H9 (cell line): ENCODE data around the gene EXOC2. TPM values are rescaled to one million over a fixed set of nuclear protein-coding genes. Genes with fewer than 3 reads are reported as not detected.
A peak's percentile ranks its signal among the peaks of the same experiment; 100 is the strongest.

ENCODE experiments used
- DNase-seq: peaks from one replicate; pipeline ENCODE4 v3.0.0-alpha.2; 2017
- H2AFZ ChIP-seq: one replicate; pipeline ENCODE4 v1.6.1; 2013; ENCODE audit warnings: mild to moderate bottlenecking, low read length, control low read depth, moderate library complexity
- H2AK5ac ChIP-seq: 2 replicates; pipeline ENCODE4 v1.6.1; 2013; ENCODE audit warnings: low read length, control low read depth, mixed read lengths; ENCODE audit not compliant: insufficient read length
- H2BK120ac ChIP-seq: one replicate; pipeline ENCODE4 v1.6.1; 2013; ENCODE audit warnings: low read depth, mild to moderate bottlenecking, low read length, control low read depth, inconsistent platforms; ENCODE audit not compliant: poor library complexity, severe bottlenecking
- H2BK12ac ChIP-seq: 2 replicates; pipeline ENCODE4 v1.6.1; 2013; ENCODE audit warnings: low read length, control low read depth, mixed read lengths, low read depth; ENCODE audit not compliant: insufficient read length
- H2BK15ac ChIP-seq: 2 replicates; pipeline ENCODE4 v1.6.1; 2013; ENCODE audit warnings: low read depth, low read length, control low read depth
- H2BK20ac ChIP-seq: one replicate; pipeline ENCODE4 v1.6.1; 2013; ENCODE audit warnings: low read depth, mild to moderate bottlenecking, low read length, control low read depth, inconsistent platforms; ENCODE audit not compliant: poor library complexity, severe bottlenecking
- H2BK5ac ChIP-seq: 2 replicates; pipeline ENCODE4 v1.6.1; 2013; ENCODE audit warnings: low read length, control low read depth, mixed read lengths; ENCODE audit not compliant: insufficient read length
- H3K14ac ChIP-seq: 2 replicates; pipeline ENCODE4 v1.6.1; 2013; ENCODE audit warnings: low read length, control low read depth; ENCODE audit not compliant: insufficient read depth
- H3K18ac ChIP-seq: 2 replicates; pipeline ENCODE4 v1.6.1; 2013; ENCODE audit warnings: low read depth, mild to moderate bottlenecking, mixed read lengths, low read length, control low read depth; ENCODE audit not compliant: insufficient read length
- H3K23ac ChIP-seq: 2 replicates; pipeline ENCODE4 v1.6.1; 2013; ENCODE audit warnings: low read length, control low read depth, mixed read lengths, low read depth; ENCODE audit not compliant: insufficient read length
- H3K23me2 ChIP-seq: 2 replicates; pipeline ENCODE4 v1.6.1; 2013; ENCODE audit warnings: low read depth, mild to moderate bottlenecking, mixed read lengths, low read length, control low read depth; ENCODE audit not compliant: insufficient read length, poor library complexity, severe bottlenecking
- H3K27ac ChIP-seq: 2 replicates; pipeline ENCODE4 v1.5.1; 2013; ENCODE audit warnings: low read length, control low read depth, mixed read lengths, low read depth; ENCODE audit not compliant: insufficient read length
- H3K27me3 ChIP-seq: 2 replicates; pipeline ENCODE4 v1.6.1; 2013; ENCODE audit warnings: low read length, control low read depth, inconsistent platforms; ENCODE audit not compliant: insufficient read depth
- H3K4ac ChIP-seq: 2 replicates; pipeline ENCODE4 v1.6.1; 2013; ENCODE audit warnings: low read depth, mild to moderate bottlenecking, control low read depth, inconsistent platforms, low read length, moderate library complexity
- H3K4me1 ChIP-seq: 2 replicates; pipeline ENCODE4 v1.6.1; 2013; ENCODE audit warnings: low read length, control low read depth, inconsistent platforms; ENCODE audit not compliant: insufficient read depth
- H3K4me2 ChIP-seq: 2 replicates; pipeline ENCODE4 v1.6.1; 2013; ENCODE audit warnings: low read length, control low read depth, mixed read lengths; ENCODE audit not compliant: insufficient read length, insufficient read depth
- H3K56ac ChIP-seq: 2 replicates; pipeline ENCODE4 v1.6.1; 2013; ENCODE audit warnings: low read depth, mild to moderate bottlenecking, mixed read lengths, low read length, control low read depth; ENCODE audit not compliant: insufficient read length
- H3K79me1 ChIP-seq: 2 replicates; pipeline ENCODE4 v1.6.1; 2013; ENCODE audit warnings: low read depth, mild to moderate bottlenecking, moderate library complexity, low read length, control low read depth, inconsistent platforms; ENCODE audit not compliant: insufficient read depth, poor library complexity, severe bottlenecking
- H3K79me2 ChIP-seq: 2 replicates; pipeline ENCODE4 v1.6.1; 2013; ENCODE audit warnings: low read length, control low read depth, inconsistent platforms; ENCODE audit not compliant: insufficient read depth
- H3K9ac ChIP-seq: 2 replicates; pipeline ENCODE4 v1.6.1; 2013; ENCODE audit warnings: low read length, control low read depth, mixed read lengths; ENCODE audit not compliant: insufficient read length; ENCODE audit errors: extremely low read depth
- H3K9me3 ChIP-seq: one replicate; pipeline ENCODE4 v1.6.1; 2013; ENCODE audit warnings: low read depth, low read length, inconsistent platforms; ENCODE audit not compliant: control insufficient read depth
- H3T11ph ChIP-seq: one replicate; pipeline ENCODE4 v1.6.1; 2013; ENCODE audit warnings: mild to moderate bottlenecking, low read length, control low read depth, inconsistent platforms
- H4K20me1 ChIP-seq: one replicate; pipeline ENCODE4 v1.6.1; 2013; ENCODE audit not compliant: control insufficient read depth, insufficient read length, insufficient read depth
- H4K5ac ChIP-seq: 2 replicates; pipeline ENCODE4 v1.6.1; 2013; ENCODE audit warnings: low read depth, mild to moderate bottlenecking, mixed read lengths, low read length, control low read depth; ENCODE audit not compliant: insufficient read length
- H4K8ac ChIP-seq: replicated peaks from 2 replicates; pipeline ENCODE4 v1.6.1; 2013; ENCODE audit warnings: low read length, control low read depth, mixed read lengths, low read depth; ENCODE audit not compliant: insufficient read length
- H4K91ac ChIP-seq: 2 replicates; pipeline ENCODE4 v1.6.1; 2013; ENCODE audit warnings: low read depth, mild to moderate bottlenecking, moderate library complexity, mixed read lengths, low read length, control low read depth; ENCODE audit not compliant: insufficient read length
- H3K27ac Mint-ChIP-seq, 3 experiments: 2 replicates in 2 of 3; 3 replicates in 1 of 3; pipeline ENCODE4 v1.8.0; 2020 to 2021; ENCODE audit warnings: mixed read lengths in 3 of 3, mild to moderate bottlenecking in 1 of 3, moderate library complexity in 1 of 3
- H3K27me3 Mint-ChIP-seq: 2 replicates; pipeline ENCODE4 v1.8.0; 2021; ENCODE audit warnings: low read depth, mild to moderate bottlenecking, moderate library complexity, mixed read lengths
- H3K36me3 Mint-ChIP-seq, 3 experiments: 2 replicates in 2 of 3; 3 replicates in 1 of 3; pipeline ENCODE4 v1.8.0; 2020 to 2021; ENCODE audit warnings: low read depth in 3 of 3, mixed read lengths in 3 of 3; ENCODE audit not compliant: insufficient read depth in 1 of 3
- H3K4me1 Mint-ChIP-seq, 2 experiments: 2 replicates each; pipeline ENCODE4 v1.8.0; 2020; ENCODE audit warnings: mixed read lengths in 2 of 2
- H3K4me3 Mint-ChIP-seq, 2 experiments: 2 replicates in 1 of 2; 3 replicates in 1 of 2; pipeline ENCODE4 v1.8.0; 2020 to 2021; ENCODE audit warnings: mild to moderate bottlenecking in 2 of 2, mixed read lengths in 2 of 2, moderate library complexity in 1 of 2
- H3K9me3 Mint-ChIP-seq, 2 experiments: 2 replicates in 1 of 2; 3 replicates in 1 of 2; pipeline ENCODE4 v1.8.0; 2020; ENCODE audit warnings: mild to moderate bottlenecking in 2 of 2, mixed read lengths in 2 of 2, moderate library complexity in 1 of 2
- CTCF ChIP-seq: fragments of 200-600 bp; sonication (generic); conservative IDR thresholded peaks from 3 replicates; pipeline ENCODE4 v1.8.0; 2021; ENCODE audit warnings: antibody characterized with exemption, mild to moderate bottlenecking
- WGBS: extraction: QIAGEN DNeasy Blood & Tissue Kit; methylation state at CpG from one replicate; pipeline ENCODE4 v1.1.7; 2013; ENCODE audit warnings: missing lambda C conversion rate, low lambda C conversion rate, mixed read lengths; ENCODE audit not compliant: insufficient read length; ENCODE audit errors: extremely low coverage; 5-methylcytosine and 5-hydroxymethylcytosine counted together
- total RNA-seq: library from RNA; stranded (reverse); gene quantifications from 2 replicates; pipeline ENCODE4 v1.2.1, GENCODE V29; 2021

EXOC2 gene
- total RNA-seq, 1 experiment from 2014 or later, result 29.9 TPM

- Histone ChIP-seq H3K4ac (no peak overlapping the region), H4K91ac (no peak overlapping the region), H3K79me1 (no peaks in the 10 kb centered on the region), H3K27me3 (no peaks in the 10 kb centered on the region), H2BK120ac (no peak overlapping the region), H3K4me1 (no peaks in the 10 kb centered on the region; the same call in 1 of the 2 replicates), H3K56ac (no peak overlapping the region), H2AFZ (no peak overlapping the region), H3K18ac (no peak overlapping the region), H3T11ph (no peak overlapping the region), H3K23me2 (no peaks in the 10 kb centered on the region), H3K79me2 (no peaks in the 10 kb centered on the region), H3K9ac (no peak overlapping the region), H3K9me3 (peaks cover 6% of the 10 kb centered on the region), H2BK20ac (no peak overlapping the region), H3K4me2 (no peak overlapping the region), H2BK15ac (no peak overlapping the region), H2AK5ac (no peak overlapping the region), H2BK5ac (no peak overlapping the region), H4K5ac (no peak overlapping the region), H3K27ac (no peak overlapping the region), H4K20me1 (no peaks in the 10 kb centered on the region), H2BK12ac (no peak overlapping the region), H3K14ac (no peak overlapping the region), H4K8ac (no peak overlapping the region), H3K23ac (no peak overlapping the region)
- no peak for TF ChIP-seq CTCF
- Mint-ChIP-seq H3K27ac (no peak overlapping the region), H3K27me3 (no peaks in the 10 kb centered on the region), H3K4me3 (no peak overlapping the region), H3K36me3 (peaks cover 3 to 22% (median 11%) of the 10 kb centered on the region in 3 experiments; a peak in 6 of 7 replicates), H3K4me1 (peaks cover 7 to 9% of the 10 kb centered on the region in 2 experiments), H3K9me3 (peaks cover 21 to 26% of the 10 kb centered on the region in 2 experiments)
- peak; percentile 14 for DNase-seq
- no CpG with 5 or more reads among the region's 9 CpGs for WGBS
Observed at GRCh38 chr6:452301-453067, 240.5 kb downstream of the EXOC2 start.
